IMR-90 (cell line): ENCODE measurements around the gene NOS1AP. TPM values are rescaled to one million over a fixed set of nuclear protein-coding genes. Genes with fewer than 3 reads are reported as not detected.

Experiments used
- BHLHE40 ChIP-seq: fragments of 150-350 bp; IDR thresholded peaks from 2 replicates; pipeline ENCODE4 v1.6.1; 2016; ENCODE audit warnings: mild to moderate bottlenecking, low read depth, low read length
- FOS ChIP-seq: fragments of 150-350 bp; IDR thresholded peaks from 2 replicates; pipeline ENCODE4 v1.6.1; 2016; ENCODE audit warnings: low read depth, low read length
- NFE2L2 ChIP-seq: fragments of 150-350 bp; IDR thresholded peaks from 2 replicates; pipeline ENCODE4 v1.6.1; 2016; ENCODE audit warnings: low read depth, mild to moderate bottlenecking, low read length
- RCOR1 ChIP-seq: IDR thresholded peaks from 2 replicates; pipeline ENCODE4 v1.6.1; 2012; ENCODE audit warnings: mild to moderate bottlenecking, low read length, improper control_type of control experiment; ENCODE audit not compliant: insufficient replicate concordance
- polyA plus RNA-seq, 3 experiments: library from polyadenylated mRNA; depleted of rRNA; stranded (reverse); fragments of >200 nt; gene quantifications; 2 replicates each; pipeline ENCODE4 v1.2.3, GENCODE V29; 2012; ENCODE audit warnings: low replicate concordance in 1 of 3
- total RNA-seq: library from RNA; depleted of rRNA; stranded (reverse); fragments of >200 nt; gene quantifications from 2 replicates; pipeline ENCODE4 v1.2.3, GENCODE V29; 2012
- TF ChIP-seq, protein P1 (sequence below): fragments of 150-350 bp; IDR thresholded peaks from 2 replicates; pipeline ENCODE4 v1.6.1; 2017; ENCODE audit warnings: mild to moderate bottlenecking, antibody characterized with exemption, low read length, low read depth

Gene NOS1AP
- total and polyA plus RNA-seq, 2 of the 4 experiments (the other 2 are of a cell fraction), result 0.18 to 0.19 TPM

- TF ChIP-seq FOS, result no peak
- TF ChIP-seq RCOR1, result no peak
- TF ChIP-seq, protein P1, sequence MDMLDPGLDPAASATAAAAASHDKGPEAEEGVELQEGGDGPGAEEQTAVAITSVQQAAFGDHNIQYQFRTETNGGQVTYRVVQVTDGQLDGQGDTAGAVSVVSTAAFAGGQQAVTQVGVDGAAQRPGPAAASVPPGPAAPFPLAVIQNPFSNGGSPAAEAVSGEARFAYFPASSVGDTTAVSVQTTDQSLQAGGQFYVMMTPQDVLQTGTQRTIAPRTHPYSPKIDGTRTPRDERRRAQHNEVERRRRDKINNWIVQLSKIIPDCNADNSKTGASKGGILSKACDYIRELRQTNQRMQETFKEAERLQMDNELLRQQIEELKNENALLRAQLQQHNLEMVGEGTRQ, result no peak
- TF ChIP-seq BHLHE40, result no peak
- no peak for TF ChIP-seq NFE2L2
Observed at GRCh38 chr1:162381383-162381782, 311.9 kb downstream of the NOS1AP start, which contains the start of gene C1orf226 (continued).
